Activated CD8-positive, alpha-beta memory T cell treated with anti-CD3 and anti-CD28 coated beads for 24 hours (primary cell): Measurements from ENCODE around the gene MSRB1.

ENCODE experiments used
- DNase-seq: peaks from one replicate; pipeline ENCODE4 v3.0.0-alpha.2; 2020

The MSRB1 gene

DNA sequence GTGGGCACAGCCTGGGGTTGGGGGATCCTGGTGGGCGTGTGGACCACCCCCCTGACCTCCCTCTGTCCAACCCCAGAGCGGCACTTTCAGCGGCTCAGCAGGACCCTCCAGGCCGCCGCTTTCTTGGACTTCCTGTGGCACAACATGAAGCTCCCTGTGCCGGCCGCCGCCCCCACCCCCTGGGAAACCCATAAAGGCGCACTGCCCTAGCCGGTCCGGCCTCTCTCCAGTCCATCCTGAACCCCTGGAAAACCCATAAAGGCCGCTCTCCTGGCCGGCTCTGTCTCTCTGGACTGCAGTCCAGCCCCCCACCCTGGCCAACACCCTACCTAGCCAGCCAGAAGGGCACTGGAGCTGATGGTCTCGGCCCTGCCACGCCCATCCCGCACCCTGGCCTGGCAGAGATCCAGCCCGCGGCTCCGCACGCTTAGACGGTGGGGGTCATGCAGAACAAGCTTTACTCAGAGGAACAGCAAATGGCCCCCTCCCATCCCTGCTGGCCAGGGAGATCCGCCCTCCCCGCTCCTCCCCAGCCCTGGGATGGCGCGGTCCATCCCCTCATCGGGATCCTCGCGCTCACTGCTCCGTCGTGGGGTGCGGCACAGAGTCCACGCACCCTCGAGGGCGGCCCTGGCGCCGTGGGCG lies 35.6 kb upstream of the MSRB1 start:
- DNase-seq: no peak

DNA sequence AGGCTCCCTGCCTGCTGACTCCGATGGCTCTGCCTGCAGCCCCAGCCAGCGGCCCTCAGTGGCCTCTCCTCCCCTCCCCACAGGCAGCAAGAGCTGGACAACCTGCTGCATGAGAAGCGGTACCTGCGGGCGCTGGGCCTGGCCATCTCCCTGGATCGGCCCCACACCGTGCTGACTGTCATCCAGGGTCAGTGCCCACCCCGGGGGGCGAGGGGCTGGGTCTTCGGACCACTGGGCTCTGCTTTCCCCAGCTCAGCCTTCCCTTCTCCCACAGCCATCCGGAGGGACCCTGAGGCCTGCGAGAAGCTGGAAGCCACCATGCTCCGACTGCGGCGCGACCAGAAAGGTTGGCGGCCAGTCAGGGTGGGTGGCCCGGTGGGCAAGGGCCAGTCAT lies 34.9 kb upstream of the MSRB1 start:
- DNase-seq: no peak

DNA sequence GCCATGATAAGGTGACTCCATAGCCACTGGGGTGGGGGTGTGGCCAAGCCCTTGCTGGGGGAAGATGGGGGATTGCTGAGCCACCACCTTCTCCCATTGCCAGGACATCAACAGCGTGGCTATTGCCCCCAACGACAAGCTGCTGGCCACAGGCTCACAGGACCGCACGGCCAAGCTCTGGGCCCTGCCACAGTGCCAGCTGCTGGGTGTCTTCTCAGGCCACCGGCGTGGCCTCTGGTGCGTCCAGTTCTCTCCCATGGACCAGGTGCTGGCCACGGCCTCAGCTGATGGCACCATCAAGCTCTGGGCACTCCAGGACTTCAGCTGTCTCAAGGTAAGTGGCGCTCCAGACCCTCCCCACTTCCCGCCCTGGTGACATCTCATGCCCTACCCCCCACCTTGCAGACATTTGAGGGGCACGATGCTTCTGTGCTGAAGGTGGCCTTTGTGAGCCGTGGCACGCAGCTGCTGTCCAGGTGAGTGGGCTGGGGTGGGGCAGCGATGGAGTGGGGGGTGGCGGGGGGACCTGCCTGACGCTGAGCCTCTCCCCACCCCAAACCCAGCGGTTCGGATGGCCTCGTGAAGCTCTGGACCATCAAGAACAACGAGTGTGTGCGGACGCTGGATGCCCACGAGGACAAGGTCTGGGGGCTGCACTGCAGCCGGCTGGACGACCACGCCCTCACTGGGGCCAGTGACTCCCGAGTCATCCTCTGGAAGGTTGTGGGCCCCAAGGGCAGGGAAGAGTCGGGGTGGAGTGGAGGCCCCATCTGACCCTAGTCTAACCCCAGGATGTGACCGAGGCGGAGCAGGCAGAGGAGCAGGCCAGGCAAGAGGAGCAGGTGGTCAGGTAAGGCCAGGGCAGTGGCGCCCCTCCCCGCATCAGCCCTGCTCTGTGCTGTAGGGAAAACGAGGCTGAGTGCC lies 34.2 kb upstream of the MSRB1 start:
- no peak for DNase-seq

DNA sequence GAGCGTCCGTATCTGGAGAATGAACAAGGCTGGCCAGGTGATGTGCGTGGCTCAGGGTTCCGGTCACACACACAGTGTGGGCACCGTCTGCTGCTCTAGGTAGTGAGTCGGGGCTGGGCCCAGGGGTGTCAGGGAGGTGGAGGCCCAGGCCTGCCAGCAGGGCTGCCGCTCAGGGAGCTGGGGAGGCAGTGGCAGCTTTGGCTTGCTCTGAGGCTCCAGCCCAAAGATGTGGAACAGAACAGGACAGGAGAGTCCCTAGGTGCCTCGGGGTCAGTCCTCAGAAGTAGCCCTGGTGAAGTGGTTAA lies 33.2 kb upstream of the MSRB1 start:
- no peak for DNase-seq

DNA sequence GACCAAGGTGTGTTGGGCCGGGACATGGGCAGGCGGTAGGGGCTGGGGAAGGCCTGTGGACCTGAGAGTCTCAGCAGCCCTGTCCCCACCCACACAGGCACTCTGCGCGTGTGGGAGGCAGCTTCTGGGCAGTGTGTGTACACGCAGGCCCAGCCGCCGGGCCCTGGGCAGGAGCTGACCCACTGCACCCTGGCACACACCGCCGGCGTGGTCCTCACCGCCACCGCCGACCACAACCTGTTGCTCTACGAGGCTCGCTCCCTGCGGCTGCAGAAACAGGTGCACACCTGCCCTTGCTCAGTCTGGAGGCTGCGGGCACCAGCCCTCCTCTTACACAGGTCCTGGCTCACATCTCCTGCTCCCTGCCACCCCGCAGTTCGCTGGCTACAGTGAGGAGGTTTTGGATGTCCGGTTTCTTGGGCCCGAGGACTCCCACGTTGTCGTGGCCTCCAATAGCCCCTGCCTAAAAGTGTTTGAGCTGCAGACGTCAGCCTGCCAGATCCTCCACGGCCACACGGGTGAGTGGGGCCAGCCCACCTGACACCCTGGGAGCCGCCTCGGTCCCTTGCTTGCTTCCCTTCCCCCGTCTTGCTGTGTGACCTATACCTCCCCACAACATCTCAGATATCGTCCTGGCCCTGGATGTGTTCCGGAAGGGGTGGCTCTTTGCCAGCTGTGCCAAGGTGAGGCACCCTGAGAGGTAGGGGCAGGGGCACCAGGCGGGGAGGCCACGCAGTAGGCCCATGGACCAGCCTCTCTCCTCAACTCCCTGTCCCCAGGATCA lies 32.6 kb upstream of the MSRB1 start:
- no peak for DNase-seq

DNA sequence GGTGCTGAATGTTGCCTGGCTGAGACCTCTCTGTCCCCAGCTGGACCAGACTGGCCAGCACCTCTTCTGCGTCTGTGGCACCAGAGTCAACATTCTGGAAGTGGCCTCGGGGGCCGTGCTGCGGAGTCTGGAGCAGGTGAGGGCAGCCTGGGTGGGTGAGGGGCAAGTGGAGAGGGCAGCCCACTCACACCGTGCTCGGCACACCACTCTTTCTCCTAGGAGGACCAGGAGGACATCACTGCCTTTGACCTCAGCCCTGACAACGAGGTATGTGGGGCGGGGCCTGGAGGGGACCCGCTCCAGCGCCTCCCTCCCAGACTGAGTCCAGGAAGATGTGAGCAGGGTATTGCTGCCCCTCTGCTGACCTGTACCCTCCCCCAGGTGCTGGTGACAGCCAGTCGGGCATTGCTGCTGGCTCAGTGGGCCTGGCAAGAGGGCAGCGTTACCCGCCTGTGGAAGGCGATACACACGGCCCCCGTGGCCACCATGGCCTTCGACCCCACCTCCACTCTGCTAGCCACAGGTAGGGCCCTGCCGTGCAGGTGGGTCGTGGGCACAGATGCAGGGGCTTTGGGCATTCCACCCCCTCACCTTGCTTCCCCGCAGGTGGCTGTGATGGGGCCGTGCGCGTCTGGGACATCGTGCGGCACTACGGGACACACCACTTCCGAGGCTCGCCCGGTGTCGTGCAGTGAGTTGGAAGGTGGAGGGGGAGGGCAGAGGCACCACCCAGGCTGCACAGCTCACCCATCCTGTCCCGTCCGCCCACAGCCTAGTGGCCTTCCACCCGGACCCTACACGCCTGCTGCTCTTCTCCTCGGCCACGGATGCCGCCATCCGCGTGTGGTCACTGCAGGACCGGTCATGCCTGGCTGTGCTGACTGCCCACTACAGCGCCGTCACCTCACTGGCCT lies 31.4 kb upstream of the MSRB1 start:
- no peak for DNase-seq

DNA sequence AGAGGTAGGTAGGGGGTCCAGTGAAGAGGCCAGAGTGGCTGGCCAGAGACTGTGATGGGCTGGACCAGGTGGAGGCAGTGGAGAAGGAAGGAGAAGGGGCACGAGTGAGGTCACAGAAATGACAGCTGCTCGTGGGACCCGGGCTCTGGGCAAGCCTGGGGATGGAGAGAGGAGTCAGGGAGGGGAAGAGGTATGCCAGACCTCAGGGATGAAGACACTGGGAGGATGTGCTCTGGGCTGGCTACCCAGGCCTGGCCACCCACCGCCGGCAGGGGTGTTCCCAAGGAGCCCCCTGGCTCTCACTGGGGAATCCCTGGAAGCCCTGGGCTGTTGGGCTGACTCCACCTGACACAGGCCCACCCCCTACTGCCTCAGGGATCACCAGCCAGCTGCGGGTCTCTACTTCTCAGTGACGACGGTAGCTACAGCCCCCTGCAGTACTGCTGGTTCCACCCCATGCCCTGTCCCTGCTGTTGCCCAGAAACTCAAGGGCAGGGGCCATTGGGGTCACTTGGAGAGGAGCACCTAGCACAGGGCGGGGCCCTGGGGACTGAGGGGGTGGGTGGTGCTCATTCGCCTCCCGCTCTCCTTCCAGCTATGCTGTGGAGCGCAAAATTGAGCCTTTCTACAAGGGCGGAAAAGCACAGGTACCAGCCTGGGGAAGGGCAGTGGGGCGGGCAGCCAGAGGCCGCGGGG lies 30.6 kb upstream of the MSRB1 start:
- DNase-seq: no peak

DNA sequence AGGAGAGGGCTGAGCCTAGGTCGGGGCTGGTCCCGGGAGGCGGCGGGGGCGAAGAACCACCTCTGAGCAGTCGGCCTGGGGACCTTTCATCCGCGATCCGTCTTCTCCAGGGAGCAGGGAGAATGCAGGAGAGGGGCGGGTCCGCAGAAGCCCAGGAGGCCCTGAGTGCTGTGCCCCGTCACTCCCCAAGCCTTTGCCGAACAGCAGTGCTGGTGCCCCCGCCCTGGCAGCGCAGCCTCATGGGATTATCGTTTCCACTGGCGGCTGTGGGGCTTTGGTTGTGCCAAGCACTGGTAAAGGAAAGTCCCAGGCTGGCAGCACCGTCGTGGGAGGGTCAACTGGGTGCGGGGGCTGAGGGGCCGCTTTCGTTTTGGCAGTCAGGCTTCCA lies 29.5 kb upstream of the MSRB1 start:
- DNase-seq: no peak

DNA sequence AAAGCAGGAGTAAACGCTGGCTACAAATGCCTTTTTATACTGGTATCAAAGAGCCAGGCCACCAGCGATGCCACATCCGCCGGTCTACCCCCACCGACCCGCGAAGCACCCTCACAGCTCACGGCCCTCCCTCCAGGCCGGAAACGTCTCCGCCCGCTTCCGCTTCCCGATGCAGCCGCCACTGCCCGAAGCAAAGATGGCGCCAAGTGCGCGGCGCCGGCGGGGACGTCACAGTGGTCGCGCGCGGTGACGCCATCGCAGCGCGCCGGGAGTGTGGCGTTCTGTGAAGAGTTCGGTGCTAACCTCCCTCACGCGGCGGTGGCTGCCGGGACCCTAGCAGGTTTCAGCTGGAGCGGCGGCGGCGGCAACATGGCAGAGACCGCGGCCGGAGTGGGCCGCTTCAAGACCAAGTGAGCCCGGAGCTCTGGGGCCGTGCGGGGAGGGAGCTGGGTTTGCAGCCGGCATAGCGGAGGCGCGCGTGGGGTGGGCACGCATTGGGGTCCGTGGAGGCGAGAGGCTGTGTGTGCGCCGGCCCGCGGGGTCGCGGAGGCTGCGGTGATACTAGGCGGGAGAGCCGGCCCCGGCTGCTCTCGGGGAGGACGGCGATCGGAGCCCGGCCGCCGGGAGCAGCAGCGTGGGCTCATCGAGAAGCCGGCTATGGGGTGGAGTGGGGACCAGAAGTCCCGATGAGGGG lies 28.9 kb upstream of the MSRB1 start, which contains the start of gene TBL3:
Gene TBL3, plus strand, starts transcription at position 258 of the 694 bp plus-strand sequence. Its CDS starts 112 bp downstream, at position 370.
- peak; percentile 99 for DNase-seq

DNA sequence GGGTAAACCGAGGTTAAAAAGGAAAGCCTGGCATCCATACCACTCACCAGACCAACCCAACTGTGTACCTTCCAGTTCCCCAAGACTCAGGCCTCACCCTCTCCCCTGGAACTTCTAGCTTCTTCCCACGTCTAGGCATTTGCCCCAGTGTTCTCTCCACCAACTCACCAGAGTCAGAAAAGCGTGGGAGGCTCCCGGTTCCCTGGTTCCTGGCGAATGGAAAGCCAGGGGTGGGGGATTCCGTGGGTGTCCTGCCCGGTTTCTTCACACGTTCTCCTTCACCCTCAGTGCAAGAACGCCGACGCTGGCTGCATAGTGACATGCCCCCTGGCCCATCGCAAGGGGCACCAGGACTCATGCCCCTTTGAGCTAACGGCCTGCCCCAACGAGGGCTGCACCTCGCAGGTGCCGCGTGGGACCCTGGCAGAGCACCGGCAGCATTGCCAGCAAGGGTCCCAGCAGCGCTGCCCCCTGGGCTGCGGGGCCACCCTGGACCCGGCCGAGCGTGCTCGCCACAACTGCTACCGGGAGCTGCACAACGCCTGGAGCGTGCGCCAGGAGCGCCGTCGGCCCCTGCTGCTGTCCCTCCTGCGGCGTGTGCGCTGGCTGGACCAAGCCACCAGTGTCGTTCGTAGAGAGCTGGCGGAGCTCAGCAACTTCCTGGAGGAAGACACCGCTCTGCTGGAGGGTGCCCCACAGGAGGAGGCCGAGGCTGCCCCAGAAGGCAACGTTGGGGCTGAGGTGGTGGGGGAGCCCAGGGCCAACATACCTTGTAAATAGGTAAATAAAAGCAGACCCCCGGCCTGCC lies 25.4 kb upstream of the MSRB1 start:
- DNase-seq: no peak

DNA sequence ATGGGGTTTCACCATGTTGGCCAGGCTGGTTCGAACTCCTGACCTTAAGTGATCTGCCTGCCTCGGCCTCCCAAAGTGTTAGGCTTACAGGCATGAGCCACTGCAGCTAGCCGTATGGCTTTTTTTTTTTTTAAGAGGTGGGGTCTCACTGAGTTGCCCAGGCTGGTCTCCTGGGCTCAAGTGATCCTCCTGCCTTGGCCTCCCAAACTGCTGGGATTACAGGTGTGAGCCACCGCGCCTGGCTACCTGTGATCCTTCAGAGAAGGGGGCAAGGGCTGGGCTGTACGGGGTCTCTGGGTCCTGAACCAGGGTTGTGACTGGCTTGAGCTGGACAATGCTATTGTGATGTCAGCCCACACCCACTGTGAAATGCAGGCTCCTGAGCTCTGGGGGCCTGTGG lies 23.5 kb upstream of the MSRB1 start, which contains the start of gene RNF151:
Gene RNF151, plus strand, starts transcription at position 397 of the 400 bp plus-strand sequence. CDS start 26 bp downstream, outside the sequence.
- no peak for DNase-seq

DNA sequence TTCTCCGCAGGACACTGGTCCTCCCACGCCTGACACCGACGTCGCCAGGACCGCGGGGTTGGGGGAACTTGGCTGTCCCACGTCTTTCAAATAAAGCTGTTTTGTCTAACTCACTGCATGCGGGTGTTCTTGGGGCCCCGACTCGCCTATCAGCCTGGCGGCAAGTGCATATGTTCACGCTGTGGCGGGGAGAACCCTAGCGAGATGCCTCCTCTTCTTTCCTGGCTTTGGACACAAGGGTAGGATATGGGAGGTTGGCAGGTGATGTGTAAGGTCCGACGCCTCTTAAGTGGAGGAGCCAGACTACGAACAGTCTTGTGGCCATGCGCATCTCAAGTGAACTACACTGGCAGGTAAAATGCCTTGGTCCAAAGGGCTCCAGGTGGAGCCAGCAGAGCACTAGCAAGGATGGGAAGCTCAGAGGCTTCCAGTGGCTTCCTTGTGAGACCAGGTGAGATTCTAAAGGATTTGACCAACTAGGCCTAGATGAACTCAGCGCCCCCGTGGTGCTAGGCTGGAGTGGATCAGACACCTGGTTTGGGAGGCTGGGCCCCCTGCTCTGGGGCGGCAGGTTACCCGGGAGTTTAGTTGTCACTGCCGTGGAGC lies 22.5 kb upstream of the MSRB1 start:
- peak; percentile 76 for DNase-seq

DNA sequence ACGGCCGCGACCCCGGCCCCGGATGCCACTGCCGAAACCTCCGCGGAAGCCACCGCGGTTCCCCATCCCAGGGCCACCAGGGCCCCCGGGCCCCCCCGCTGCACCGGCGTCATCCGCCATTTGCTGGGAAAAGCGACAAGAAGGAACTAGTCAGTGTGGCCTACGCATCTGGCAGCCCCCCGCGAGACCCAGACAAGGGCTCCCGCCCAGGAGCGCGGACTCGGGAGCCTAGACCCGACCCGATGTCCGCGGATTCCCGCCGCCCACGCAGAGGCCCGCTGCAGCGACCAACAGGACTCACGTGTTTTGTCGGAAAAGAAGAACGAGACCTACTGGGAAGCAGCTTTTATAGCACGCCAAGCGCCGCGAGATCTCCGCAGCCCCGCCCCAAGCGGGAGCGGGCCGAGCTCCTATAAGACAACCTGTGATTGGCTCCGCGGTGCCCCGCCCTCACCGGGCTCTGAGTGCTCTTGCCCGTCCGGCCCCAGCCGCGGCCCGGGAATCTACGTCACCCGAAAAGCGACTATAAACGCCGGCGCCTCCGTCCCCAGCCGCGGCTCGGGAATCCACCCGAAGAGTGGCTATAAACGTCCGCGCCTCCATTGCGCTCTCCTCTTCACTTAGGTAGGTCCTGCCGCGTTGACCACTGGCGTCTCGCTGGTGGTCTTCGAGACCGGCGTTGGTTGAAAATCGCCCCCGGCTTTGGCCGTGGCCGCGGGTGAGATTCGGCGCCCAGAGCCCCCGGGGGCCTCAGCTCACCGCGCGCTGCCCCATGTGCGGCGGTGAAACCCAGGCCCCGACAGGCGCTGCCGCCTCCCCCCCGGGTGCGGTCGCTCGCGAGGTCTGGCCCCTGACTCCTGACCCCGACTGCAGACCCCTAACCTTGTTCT lies 21.8 kb upstream of the MSRB1 start, which contains the start of gene RPS2:
Gene RPS2, minus strand, starts transcription at position 321 of the 890 bp plus-strand sequence. Its CDS starts 201 bp downstream, at position 120.
- DNase-seq: peak; percentile 99

DNA sequence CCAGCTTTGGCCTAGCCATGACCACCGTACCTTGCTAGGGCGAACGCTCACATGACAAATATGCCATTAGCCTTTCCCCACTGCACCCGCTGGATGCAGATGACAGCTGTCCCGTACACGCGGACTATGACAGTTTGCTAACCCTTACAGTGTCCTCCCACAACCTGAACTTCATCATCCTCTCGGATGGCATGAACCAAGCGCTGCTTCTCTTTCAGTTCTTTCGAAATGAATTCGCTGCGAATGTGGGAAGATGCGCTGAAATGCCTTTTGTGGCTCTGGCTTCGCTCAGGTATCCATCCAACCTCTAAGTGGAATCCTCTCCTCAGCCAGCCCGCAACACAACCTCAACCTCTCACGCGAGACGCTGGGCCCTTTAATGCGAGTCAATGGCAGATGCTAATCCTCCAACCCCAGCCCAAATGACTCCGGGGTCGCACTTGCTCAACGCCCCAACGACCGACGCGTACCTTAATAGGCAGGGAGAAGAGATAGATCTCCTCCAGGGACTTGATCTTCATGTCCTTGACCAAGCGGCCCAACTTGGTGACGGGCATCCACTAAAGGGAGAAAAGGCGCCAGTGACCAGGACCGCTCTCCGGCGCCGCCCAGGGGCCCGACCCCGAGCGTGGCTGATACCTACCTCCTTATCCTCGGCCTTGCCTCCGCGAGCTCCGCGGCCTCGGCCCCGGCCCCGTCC lies 21.0 kb upstream of the MSRB1 start:
- DNase-seq: no peak

DNA sequence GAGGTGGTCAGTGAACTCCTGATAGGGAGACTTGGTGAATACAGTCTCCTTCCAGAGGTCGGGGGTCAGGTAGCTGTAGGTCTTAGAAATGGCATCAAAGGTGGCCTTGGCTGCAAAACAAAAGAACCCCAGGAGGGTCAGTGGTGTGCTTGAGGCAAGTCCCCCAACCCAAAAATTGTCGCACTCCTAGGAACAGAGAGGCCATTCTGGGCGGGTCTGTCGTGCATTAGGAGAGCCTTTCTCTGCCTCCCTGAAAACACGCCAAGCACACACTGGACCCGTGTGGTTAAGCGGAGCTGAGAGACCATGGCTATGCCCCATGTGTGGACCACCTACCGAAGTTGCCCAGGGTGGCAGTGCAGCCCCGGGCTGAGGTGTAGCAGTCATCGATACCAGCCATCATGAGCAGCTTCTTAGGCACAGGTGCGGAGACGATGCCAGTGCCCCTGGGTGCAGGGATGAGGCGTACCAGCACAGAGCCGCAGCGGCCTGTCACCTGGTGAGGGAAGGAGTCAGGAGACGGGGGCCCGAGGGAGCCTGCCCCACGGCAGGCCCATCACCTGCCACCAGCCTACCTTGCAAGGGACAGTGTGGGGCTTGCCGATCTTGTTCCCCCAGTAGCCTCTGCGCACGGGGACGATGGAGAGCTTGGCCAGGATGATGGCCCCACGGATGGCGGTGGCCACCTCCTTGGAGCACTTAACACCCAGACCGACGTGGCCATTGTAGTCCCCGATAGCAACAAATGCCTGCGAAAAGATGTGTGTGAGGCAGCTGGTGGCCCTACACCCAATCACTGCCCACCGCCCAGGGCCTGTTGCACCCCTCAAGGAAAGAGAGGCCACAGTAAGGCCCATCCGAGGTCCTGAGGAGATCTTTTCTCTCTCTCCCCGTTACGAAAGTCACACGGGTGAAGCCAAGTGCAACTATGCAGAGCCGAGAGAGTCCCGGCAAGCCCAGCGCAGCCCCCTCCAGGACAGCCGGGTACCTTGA lies 19.5 kb upstream of the MSRB1 start:
- peak; percentile 70 for DNase-seq

DNA sequence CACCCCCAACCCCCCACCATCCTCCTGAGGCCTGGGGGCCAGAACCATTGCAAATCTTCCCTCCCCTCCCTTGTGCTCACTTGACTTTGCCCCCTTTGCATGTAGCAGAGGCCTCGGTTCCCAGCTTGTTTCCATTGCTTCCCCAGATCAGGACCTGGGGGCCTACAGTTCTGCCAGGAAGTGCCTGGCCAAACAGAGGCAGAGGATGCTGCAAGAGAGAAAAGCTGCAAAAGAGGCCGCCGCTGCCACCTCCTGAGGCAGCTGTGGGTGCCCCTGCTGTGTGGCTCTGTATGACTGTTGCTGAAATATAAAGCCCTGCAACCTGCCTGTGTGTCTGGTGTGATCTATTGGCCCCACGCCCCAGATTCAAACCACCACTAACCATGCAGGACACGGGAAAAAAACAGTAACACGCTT lies 18.7 kb upstream of the MSRB1 start:
- DNase-seq: peak; percentile 73
